Inflammatory macrophage (primary cell): Measurements from ENCODE around the gene ELAVL3.
A peak's percentile ranks its signal among the peaks of the same experiment; 100 is the strongest.

Source experiments
- DNase-seq, 2 donors: peaks; one replicate each; pipeline ENCODE4 v3.0.0-alpha.2; 2020 to 2022
- total RNA-seq, 18 experiments: gene quantifications; one replicate each; lab custom pipeline; 2026; ENCODE audit warnings: mixed read lengths in 6 of 18, inconsistent platforms in 2 of 18; lab: John Stamatoyannopoulos, UW

ELAVL3 gene
- total RNA-seq = 0 to 0.41 (median 0) reads per million in 18 experiments

DNA sequence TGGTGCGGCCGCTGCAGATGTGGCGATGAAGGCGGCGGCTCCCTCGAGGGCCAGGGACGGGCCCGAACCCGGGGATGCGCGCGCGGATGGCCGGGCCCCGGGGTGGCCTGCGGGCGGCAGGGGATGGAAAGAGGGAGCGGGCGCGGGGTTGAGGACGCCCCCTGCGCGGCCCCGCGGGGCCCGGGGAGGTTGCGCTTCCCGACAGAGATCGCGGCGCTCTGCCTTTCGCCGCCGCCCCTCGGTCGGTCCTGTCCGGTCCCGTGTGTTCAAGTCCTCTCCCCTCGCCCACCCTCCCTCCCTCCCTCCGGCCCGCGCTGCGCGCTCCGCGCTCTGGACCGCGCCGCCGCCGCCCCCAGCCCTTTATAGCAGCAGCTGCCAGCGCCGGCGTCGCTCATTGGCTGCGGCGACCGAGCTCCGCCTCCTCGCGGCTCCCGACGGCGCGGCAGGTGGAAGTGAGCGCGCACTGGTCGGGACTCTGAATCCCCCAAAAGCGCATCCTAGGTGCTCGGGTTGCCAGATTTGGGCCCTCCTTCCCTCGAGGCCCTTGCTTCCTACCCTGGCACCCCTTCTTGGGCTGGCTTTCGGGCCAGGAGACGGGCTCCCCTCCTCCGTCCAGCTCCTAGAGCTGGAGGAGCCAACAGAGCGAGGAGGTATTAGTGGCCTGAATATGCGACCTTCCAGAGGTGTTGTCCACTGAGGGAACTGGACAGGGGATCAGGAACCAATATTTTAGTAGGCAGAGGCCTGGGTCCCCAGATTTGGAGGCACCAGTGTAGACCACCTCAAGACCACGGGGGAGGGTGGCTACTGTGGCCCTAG lies at the start of gene ELAVL3:
TSS of gene ELAVL3 (minus strand) at position 332 of the 819 bp plus-strand sequence. CDS start 438 bp downstream, outside the sequence.
- no peak for DNase-seq

DNA sequence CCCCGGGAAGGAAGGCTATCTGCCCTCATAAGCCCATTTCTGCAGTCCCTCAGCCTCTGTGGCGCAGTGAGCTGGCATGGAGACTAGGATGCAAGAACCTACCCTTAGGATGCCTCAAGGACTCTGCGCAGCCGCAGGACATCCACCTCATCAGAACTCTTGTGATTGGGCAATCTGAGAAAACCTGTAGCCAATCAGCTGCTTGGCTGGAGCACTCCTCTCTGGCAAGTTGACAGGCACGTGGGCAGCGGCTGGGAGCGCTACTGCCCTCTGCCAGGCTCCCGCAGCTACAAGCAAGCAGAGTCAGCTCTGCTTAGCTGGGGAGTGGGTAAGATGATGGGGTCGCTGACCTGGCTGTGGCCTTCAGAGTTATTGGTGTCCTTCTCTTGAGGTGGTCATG lies 49.6 kb upstream of the ELAVL3 start:
- peak; percentile 74 to 80 for DNase-seq

DNA sequence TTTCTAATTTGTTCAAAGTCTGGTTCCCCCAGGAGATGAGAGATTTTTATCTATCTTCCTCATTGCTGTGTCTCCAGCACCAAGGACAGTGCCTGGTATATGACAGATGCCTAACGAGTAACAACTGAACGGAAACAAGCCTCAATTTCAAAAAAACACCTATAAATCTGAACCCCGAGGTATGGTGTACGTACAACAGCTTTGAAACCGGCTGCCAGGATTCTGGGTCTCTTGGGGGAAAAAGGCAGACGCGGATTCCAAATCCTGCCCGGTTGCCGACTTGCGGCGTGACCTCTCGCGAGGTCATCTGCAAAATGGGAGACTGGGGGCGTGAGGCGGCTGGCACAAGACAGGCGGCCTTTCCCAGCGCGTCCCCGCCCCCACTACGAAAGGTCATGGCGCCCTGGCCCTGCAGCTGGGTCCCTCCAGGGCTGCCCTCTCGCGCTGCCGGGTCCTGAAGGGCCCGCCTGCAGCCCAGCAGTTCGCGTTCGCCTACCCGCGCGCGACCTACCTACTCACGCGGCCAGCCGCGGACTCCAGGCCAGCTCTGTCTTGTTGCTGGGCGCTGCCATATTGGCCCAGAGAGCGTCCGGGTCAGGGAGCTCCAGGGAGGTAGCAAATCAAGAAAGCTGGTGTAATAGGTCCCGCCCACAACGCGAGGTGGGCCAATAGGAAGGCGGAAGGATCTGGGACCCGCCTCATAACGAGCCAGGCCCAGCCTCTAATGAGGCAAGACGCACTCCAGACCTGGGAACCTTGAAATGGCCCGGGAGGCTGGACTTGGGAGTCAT lies 47.9 kb upstream of the ELAVL3 start, which contains the start of gene ECSIT:
TSS of gene ECSIT (minus strand) at position 584 of the 791 bp plus-strand sequence. CDS start 9,964 bp downstream, outside the sequence.
- DNase-seq = peak; percentile 99

DNA sequence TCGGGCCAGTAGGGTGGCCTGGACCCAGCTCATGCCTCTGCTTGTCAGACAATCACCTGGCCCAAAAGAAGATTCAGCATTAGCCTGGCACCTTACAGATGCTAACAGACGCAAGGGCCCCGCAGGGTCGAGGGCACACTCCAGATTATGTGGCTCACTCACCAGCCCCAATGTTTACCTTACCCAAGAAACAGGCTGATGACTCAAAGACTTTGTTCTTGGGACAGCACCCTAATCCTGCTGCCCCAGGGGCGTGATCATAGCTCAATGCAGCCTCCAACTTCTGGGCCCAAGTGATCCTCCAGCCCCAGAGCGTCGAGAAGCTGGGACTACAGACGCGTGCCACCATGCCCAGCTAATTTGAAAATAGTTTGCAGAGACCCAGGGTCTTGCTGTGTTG lies 38.3 kb upstream of the ELAVL3 start:
- DNase-seq = no peak

DNA sequence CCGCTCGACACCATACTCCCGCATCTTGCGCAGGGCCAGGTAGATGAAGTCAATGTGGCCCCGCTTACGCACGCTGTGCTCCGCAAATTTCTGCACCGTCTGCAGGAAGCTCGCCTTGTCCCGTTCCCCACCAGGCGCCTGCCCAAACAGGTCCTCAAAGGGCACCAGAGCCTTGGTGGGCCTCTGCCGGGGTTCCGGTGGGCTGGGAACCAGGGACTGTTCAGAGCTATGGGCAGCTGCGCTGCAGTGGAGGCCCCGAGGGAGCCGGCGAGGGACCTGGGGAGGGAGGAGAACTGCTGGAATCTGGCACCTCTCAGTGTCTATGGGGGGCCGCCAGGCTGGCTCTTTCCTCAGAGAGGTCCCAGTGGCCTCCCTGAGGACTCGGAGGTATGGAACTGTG lies 33.1 kb upstream of the ELAVL3 start:
- no peak for DNase-seq

DNA sequence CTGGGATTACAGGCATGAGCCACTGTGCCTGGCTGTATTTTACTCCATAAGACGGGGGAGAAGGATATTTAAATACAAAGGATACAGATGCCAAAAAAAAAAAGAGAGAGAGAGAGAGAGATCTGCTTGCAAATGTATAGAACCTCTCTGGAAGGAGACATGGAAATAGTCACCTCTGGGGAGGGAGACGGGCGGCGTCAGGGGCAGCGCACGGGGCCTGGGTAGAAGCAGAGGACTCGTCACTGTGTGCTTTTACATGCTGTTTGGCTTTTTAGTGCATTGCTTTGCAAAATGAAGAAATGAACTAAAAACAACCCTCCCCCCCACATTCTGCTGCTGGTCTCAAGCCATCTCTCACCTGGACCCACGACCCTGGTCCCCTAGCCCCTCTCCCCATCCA lies 29.6 kb upstream of the ELAVL3 start:
- DNase-seq = no peak

DNA sequence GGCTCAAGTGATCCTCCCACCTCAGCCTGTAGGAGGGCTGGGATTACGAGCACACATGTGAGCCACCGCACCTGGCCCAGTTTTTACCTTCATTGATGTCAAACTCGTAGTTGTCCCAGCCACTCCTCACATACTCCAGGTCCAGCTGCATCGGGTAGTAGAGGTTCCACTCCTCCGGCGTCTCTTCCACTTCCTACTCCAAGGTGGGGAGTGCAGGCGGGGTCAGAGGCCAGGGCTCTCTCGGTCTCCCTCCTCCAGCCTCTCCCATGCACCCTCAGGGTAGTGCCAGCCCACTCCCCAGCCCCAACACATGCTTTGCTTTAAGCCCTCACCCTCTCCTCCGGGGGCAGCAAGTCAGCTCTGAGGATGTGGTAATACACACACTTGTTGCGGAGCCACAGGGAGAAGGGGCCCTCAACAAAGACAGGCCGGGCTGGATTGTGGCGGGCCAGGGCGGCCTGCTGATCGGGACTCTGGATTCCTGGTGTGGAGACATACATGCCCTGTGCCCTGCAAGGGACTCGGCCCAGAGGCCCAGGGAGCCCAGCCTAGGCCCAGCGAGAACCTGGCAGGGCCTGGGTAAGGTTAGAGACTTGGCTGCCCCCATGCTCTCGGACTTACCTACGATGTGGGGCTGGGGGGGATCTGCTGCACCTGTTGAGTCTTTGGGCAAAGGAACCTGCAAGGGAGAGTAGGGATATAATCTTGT lies 26.7 kb upstream of the ELAVL3 start:
- no peak for DNase-seq

DNA sequence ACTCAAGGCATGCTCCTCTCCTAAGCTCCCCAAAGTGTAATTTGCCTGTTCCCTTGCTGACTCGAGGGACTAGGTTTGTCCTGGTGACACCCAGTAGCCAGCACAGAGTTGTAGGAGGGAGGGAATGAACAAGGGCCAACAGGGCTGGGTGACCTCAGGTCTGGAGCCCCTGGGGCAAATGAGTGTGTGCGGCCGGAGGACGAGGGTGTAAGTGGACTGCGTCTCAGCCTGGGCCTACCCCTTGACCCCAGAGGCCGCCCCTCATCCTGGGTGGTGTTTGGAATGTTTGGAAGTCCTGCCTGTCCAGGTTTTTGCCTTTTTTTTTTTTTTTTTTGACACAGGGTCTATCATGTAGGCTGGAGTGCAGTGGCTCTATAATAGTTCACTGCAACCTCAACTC lies 26.1 kb upstream of the ELAVL3 start:
- DNase-seq = no peak

DNA sequence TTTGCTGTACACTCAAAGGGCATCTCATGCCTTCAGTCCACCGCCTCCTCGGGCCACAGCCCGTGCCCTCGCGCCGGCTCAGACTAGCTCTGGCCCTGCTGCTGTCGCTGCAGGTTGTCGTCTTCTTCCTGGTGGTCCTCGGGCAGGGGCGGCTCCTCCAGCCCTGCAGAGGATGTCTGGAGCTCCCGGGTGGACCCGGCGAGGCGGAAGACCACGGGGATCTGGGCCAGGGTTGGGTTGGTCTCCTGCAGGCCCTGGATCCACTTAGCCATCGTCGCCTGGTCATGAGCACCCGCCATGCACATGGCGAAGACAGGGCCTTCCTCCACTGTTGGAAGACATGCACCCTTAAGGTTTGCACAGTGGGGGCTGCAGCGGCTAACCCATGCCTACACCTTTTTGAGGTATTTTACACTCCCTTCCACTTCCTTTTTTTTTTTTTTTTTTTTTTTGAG lies 25.3 kb upstream of the ELAVL3 start:
- peak in 1 of 2 donors; percentile 10 for DNase-seq

DNA sequence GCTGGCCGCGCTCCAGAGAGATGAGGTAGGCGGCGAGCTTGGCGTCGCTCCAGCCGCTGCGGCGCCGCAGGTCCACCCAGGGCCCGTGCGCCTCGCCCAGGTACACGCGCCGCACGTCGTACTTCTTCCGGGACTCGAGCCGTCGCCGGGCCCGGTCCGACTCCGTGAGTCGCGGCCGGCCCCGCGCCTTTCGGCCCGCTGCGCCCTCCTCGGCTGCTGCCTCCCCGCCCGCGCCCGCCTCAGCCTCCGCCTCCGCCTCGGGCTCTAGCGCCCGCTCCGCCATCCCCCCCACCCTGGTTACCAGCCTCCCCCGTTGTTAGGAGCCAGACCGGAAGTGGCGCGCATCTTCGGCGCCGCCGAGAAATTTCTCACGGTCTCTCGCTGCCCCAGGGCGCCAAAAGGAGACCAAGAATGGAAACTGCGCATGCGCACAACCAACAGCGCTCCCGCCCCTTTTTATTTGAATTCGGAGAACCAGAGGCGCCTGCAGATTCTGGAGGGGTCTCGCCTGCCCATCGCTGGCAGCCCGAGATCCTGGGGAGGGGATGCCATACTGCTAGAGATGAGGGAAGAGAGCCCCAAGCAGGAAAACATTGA lies 24.8 kb upstream of the ELAVL3 start, which contains the start of gene ZNF653:
TSS of gene ZNF653 (minus strand) at position 336 of the 597 bp plus-strand sequence. CDS start at position 283, 53 bp downstream.
- DNase-seq = peak; percentile 95 to 97

DNA sequence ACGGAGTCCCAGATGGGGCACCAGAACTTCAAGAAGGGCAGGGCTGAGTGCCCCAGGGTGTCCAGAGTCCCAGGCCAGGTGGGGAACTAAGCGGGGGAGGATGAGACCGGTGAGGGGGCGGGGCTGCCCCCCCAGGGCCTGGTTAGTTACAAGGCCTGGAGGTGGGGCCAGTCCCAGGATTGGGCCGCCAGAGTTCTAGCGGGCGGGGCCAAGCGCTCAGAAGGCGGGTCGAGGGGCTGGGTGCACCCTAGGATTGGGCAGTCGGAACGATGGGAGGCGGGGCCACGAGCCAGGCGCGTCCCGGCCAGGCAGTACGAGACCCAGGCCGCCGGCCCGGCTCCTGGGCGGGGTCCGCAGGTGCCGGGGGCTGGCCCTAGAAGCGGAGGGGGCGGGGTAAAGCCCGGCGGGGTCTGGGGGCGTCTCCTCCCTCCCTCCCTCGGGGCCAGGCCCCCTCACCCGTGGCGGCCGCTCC lies 24.2 kb upstream of the ELAVL3 start:
- peak; percentile 90 to 93 for DNase-seq

DNA sequence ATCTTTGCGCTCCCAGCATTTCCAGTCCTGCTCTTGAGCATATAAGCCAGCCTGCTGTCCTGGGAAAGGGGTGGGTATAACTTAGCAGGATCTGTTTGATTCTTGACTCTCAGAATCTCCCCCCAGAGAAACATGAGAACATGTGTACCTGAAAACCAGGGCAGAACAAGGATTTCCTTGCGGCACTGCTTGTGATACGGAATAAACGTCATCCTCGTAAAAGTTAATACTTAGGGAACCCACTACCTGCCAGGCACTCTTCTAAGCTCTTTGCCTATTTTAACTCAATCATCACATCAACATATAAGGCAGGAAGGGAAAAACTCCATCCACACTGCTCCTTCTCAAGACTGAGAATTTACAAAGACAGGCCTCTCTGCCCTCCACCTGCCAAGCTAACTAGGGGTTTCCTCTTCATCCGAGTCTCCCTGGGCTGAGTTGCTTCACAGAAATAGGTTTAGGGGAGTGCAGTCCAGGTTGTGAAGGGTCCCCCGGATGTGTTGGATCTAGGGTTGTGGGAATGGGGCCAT lies 23.7 kb upstream of the ELAVL3 start:
- no peak for DNase-seq

DNA sequence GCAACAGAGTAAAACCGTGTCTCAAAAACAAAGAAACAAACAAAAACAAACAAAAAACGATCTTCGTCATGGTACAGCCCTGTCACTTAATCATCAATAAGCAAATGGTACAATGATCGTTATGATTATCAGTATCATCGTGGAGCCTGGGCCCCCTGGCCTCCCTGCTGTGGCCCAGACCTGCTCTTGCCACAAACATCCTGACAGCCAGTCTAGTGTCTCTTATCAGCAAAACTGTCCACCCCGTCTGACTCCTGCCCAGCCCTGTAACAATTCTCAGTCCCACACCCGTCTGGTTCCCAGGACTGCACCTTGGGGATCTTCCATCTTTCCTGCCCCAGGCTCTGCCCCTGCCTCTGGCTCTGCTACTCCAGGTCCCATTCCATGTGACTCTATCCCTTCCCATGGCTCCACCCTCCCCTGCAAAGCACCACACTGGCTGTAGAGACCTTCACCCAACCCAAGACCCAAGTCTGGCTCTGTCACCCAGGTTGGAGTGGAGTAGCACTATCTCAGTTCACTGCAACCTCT lies 19.1 kb upstream of the ELAVL3 start:
- no peak for DNase-seq

DNA sequence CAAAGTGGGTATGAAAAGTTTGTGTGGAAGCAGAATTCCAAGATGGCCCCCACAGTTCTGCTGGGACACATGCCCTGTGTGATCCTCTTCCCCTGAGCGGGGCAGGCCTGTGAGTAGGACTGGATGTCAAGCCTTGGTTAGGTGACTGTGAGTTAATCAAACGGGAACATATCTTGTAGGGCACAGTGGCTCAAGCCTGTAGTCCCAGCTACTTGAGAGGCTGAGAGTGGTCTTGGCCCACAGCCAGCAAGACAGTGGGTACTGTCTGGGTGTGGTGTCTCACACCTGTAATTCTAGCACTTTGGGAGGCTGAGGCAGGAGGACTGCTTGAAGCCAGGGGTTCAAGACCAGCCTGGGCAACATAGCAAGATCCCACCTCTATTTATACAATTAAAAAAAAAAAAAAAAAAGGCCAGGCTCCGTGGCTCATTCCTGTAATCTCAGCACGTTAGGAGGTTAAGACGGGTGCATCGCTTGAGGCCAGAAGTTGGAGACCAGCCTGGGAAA lies 18.4 kb upstream of the ELAVL3 start:
- no peak for DNase-seq

DNA sequence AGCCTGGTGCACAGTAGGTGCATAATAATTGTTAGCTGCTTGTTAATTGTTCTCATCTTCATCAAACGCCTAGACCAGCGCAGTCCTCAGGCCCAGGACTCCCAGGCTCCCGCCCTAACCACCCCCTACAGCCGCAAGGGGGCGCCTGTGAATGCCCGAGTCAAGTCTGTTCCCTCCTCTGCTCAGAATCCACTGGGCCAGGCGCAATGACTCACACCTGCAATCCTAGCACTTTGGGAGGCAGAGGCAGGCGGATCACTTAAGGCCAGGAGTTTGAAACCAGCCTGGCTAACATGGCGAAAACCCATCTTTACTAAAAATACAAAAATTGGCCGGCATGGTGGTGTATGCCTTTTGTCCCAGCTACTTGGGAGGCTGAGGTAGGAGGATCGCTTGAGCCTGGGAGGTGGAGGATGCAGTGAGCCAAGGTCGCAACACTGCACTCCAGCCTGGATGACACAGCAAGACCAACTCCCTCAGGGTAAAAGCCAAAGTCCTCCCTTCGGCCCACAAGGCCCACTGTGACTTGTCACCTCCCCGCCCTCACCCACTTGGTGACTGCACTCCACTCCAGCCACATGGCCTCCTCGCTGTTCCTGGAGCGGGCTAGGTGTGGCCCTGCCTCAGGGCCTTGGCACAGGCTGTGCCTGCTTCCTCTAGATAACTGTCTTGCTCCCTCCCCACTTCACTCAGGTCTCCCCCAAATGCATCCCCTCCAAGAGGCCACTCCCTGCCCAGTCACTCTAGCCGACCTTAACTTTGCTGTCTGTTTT lies 15.7 kb upstream of the ELAVL3 start:
- DNase-seq = peak; percentile 45 to 60

DNA sequence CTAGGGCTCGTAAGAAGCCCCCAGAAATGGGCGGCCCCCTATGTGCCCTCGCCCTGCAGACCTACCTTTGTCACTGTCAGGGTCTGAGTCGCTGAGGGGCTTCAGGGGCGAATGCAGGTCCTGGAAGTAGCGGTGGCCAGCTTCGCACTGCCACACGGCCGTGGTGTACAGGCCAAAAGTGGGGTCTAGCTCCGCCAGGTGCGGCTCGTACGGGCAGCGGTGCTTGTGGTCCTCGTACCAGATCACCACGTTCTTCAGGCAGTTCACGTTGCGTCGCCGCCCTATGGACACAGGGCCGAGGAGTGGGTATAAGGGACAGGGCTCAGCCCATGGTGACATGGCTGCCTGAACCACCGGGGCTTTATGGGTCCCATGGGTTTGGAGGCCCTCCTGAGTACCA lies 15.0 kb upstream of the ELAVL3 start:
- DNase-seq = no peak

DNA sequence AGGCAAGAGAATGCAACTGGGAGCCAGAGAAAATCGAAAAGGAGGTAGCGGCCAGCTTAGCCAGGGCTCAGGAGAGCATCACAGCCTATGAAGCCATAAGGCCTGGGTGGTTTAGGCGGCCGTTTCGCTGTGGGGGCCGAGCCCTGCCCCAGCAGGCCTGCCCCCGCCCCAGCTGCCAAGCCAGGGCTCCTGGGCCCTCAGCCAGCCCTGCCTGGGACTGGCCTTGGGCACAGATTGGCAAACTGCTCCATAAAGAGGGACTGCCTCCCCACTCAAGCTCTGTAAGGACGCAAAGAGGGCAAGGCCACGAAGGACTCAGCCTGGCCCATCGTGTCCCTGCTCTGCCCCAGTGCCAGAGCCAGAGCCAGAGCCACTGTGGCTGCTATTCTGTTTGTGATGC lies 14.6 kb upstream of the ELAVL3 start:
- no peak for DNase-seq

DNA sequence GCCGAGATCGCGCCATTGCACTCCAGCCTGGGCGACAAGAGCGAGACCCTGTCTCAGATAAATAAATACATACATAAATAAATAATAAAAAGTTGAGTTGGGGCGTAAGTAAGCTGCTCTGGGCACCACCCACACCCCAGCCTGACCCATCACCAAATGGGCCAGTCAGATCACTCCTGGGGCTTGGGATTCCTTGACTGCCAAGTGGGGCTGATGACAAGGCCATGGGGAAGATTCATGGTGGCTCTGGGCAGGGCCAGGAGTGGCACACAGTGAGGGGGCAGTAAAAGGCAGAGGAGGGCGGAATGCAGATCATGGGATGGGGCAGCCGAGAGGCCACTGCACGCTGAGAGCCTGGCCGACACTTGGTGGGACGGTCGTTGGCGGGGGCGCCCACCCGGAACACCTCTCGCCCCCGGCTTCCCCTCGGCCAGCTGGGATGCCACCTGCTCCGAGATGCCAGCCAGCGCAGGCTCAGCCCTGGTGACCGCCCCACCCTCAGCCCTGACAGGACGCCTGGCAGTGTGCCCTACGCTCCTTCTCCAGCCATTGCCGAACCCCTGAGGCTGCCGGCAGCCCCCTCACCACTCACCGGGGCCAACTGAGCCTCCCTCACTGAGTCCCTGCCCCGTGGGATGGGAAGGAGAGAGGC lies 13.9 kb upstream of the ELAVL3 start:
- no peak for DNase-seq

DNA sequence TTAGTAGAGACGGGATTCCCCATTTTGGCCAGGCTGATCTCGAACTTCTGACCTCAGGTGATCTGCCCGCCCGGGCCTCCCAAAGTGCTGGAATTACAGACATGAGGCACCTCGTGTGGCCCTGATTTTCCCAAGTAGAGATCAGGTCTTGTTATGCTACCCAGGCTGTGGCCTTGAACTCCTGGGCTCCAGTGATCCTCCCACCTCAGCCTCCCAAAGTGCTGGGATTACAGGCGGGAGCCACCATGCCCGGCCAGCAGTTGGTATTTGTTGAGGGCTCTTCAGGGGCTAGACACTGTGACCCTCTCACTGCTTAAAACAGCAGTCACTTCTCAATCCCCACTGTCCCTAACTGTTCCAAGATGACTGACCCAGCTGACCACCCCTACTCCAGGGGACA lies 8.5 kb upstream of the ELAVL3 start:
- DNase-seq = no peak
